HCT116 (cell line): ENCODE results near the gene KLHL34. TPM values are rescaled to one million over a fixed set of nuclear protein-coding genes. Genes with fewer than 3 reads are reported as not detected.

Experiments used
- ATAC-seq: fragments of 200-7000 bp; cut with Tn5 transposase; 2 replicates; pipeline ENCODE4 v1.9.1; 2020; ENCODE audit warnings: mild to moderate bottlenecking, moderate library complexity
- BruUV-seq: library from RNA; stranded (reverse); fragments of 400-500 nt; replicated peaks from 2 replicates; lab custom pipeline; 2021; lab: Mats Ljungman, UMichigan
- CTCF ChIA-PET: fragments of 300-600 bp; sonication (Branson Sonifier 250); formaldehyde crosslinking; loops from one replicate; lab custom pipeline; 2021; ENCODE audit warnings: antibody characterized with exemption; lab: Charles Lee
- POLR2A ChIA-PET: fragments of 300-600, 350-600 bp; sonication (Branson Sonifier 250); formaldehyde crosslinking; loops from one replicate; lab custom pipeline; 2021; ENCODE audit warnings: antibody characterized with exemption; lab: Charles Lee
- RAD21 ChIA-PET, 2 experiments: fragments of 300-600 bp; sonication (Branson Sonifier 250); formaldehyde crosslinking; loops; one replicate each; lab custom pipeline; 2023; ENCODE audit warnings: low total read pairs in 2 of 2; ENCODE audit not compliant: uncharacterized antibody in 2 of 2, unreplicated experiment in 2 of 2, low non-redundant PET in 1 of 2; lab: Charles Lee
- DNase-seq: peaks from one replicate; pipeline ENCODE4 v3.0.0-alpha.2; 2010; ENCODE audit warnings: low read depth, low spot score
- H2AFZ ChIP-seq: fragments of 200-600 bp; shearing (Covaris generic), sonication (generic); 2 replicates; pipeline ENCODE4 v1.6.1; 2017; ENCODE audit warnings: low read depth, mixed run types, mixed read lengths, antibody characterized with exemption, low read length; ENCODE audit not compliant: poor library complexity, severe bottlenecking
- H3K27ac ChIP-seq: 2 replicates; pipeline ENCODE4 v1.5.1; 2012; ENCODE audit warnings: low read depth, low read length
- H3K27me3 ChIP-seq: fragments of 200-600 bp; sonication (generic); 2 replicates; pipeline ENCODE4 v1.6.1; 2016; ENCODE audit warnings: mixed run types, low read length, mixed read lengths; ENCODE audit not compliant: insufficient read depth
- H3K36me3 ChIP-seq, 2 experiments: fragments of 200-500 bp in 1 of 2; fragments of 200-600 bp in 1 of 2; sonication (Bioruptor generic) in 1 of 2; sonication (generic) in 1 of 2; 2 replicates each; pipeline versions ENCODE4 v1.5.1 to v1.6.1; 2014 to 2016; ENCODE audit warnings: low read length in 2 of 2, inconsistent platforms in 1 of 2, mixed read lengths in 1 of 2, mixed run types in 1 of 2; ENCODE audit not compliant: insufficient read depth in 2 of 2, control insufficient read depth in 1 of 2
- H3K4me1 ChIP-seq, 2 experiments: fragments of 200-600 bp in 1 of 2; sonication (generic) in 1 of 2; 2 replicates each; pipeline versions ENCODE4 v1.5.1 to v1.6.1; 2012 to 2017; ENCODE audit warnings: low read length in 2 of 2, inconsistent platforms in 1 of 2, mild to moderate bottlenecking in 1 of 2, mixed read lengths in 1 of 2, mixed run types in 1 of 2, moderate library complexity in 1 of 2; ENCODE audit not compliant: insufficient read depth in 2 of 2, control insufficient read depth in 1 of 2
- H3K4me2 ChIP-seq: fragments of 200-600 bp; sonication (generic); 2 replicates; pipeline ENCODE4 v1.6.1; 2017; ENCODE audit warnings: mixed run types, low read length, mixed read lengths
- H3K4me3 ChIP-seq, 2 experiments: fragments of 200-600 bp in 1 of 2; sonication (generic) in 1 of 2; replicated peaks in 1 of 2; 2 replicates each; pipeline ENCODE4 v1.5.1; 2011 to 2016; ENCODE audit warnings: low read length in 2 of 2, control low read depth in 1 of 2, low read depth in 1 of 2, mild to moderate bottlenecking in 1 of 2, mixed read lengths in 1 of 2, mixed run types in 1 of 2
- H3K79me2 ChIP-seq: fragments of 200-600 bp; sonication (generic); 2 replicates; pipeline ENCODE4 v1.6.1; 2017; ENCODE audit warnings: mild to moderate bottlenecking, mixed run types, low read length, moderate library complexity, mixed read lengths; ENCODE audit not compliant: insufficient read depth
- H3K9ac ChIP-seq: fragments of 200-600 bp; sonication (generic); 2 replicates; pipeline ENCODE4 v1.6.1; 2016; ENCODE audit warnings: low read length, mixed read lengths
- H3K9me2 ChIP-seq: fragments of 200-600 bp; sonication (generic), shearing (Covaris generic); 2 replicates; pipeline ENCODE4 v1.6.1; 2017; ENCODE audit warnings: mixed run types, mild to moderate bottlenecking, moderate library complexity; ENCODE audit not compliant: insufficient read depth
- H3K9me3 ChIP-seq, 2 experiments: fragments of 200-500 bp in 1 of 2; fragments of 200-600 bp in 1 of 2; sonication (Bioruptor generic) in 1 of 2; sonication (generic) in 1 of 2; 2 replicates each; pipeline ENCODE4 v1.6.1; 2014 to 2017; ENCODE audit warnings: low read length in 2 of 2, mixed read lengths in 2 of 2, inconsistent platforms in 1 of 2, low read depth in 1 of 2, mild to moderate bottlenecking in 1 of 2, mixed run types in 1 of 2, moderate library complexity in 1 of 2; ENCODE audit not compliant: control insufficient read depth in 1 of 2, insufficient read depth in 1 of 2
- H4K20me1 ChIP-seq: fragments of 200-600 bp; sonication (generic), shearing (Covaris generic); 2 replicates; pipeline ENCODE4 v1.6.1; 2017; ENCODE audit warnings: mixed run types, mild to moderate bottlenecking, moderate library complexity; ENCODE audit not compliant: insufficient read depth
- CBX3 ChIP-seq: IDR thresholded peaks from 2 replicates; pipeline ENCODE4 v1.6.1; 2012; ENCODE audit warnings: low read depth
- EGR1 ChIP-seq: IDR thresholded peaks from 2 replicates; pipeline ENCODE4 v1.6.1; 2012; ENCODE audit warnings: low read depth
- EZH2phosphoT487 ChIP-seq: fragments of 200-600 bp; IDR thresholded peaks from 2 replicates; pipeline ENCODE4 v1.6.1; 2018; ENCODE audit warnings: antibody characterized with exemption, borderline replicate concordance
- FOSL1 ChIP-seq: IDR thresholded peaks from 2 replicates; pipeline ENCODE4 v1.6.1; 2012; ENCODE audit warnings: low read depth
- JUND ChIP-seq: IDR thresholded peaks from 2 replicates; pipeline ENCODE4 v1.6.1; 2012
- POLR2A ChIP-seq: IDR thresholded peaks from 2 replicates; pipeline ENCODE4 v1.7.0; 2011; ENCODE audit warnings: borderline replicate concordance; ENCODE audit not compliant: insufficient read depth, insufficient read length; ENCODE audit errors: extremely low read depth
- POLR2AphosphoS5 ChIP-seq: IDR thresholded peaks from 2 replicates; pipeline ENCODE4 v1.6.1; 2011; ENCODE audit warnings: mild to moderate bottlenecking, low read depth, low read length, moderate library complexity
- RAD21 ChIP-seq: IDR thresholded peaks from 2 replicates; pipeline ENCODE4 v1.6.1; 2012; ENCODE audit warnings: low read depth, mild to moderate bottlenecking
- SIN3A ChIP-seq: IDR thresholded peaks from 2 replicates; pipeline ENCODE4 v1.6.1; 2012; ENCODE audit warnings: low read depth
- SP1 ChIP-seq: IDR thresholded peaks from 2 replicates; pipeline ENCODE4 v1.6.1; 2012; ENCODE audit warnings: low read depth
- SRF ChIP-seq: IDR thresholded peaks from 2 replicates; pipeline ENCODE4 v1.6.1; 2012; ENCODE audit warnings: low read depth
- ZNF274 ChIP-seq: fragments of 200-500 bp; sonication (Bioruptor generic); IDR thresholded peaks from 2 replicates; pipeline ENCODE4 v1.6.1; 2014; ENCODE audit warnings: mild to moderate bottlenecking, low read depth, low read length, inconsistent platforms
- intact Hi-C: fragments of 100-400 bp; cut with micrococcal nuclease; formaldehyde crosslinking; loops from 2 replicates; pipeline ENCODE4 v1.10.0; 2022
- total RNA-seq: library from RNA; stranded (reverse); gene quantifications from one replicate; pipeline ENCODE4 v1.2.1, GENCODE V29; 2021; ENCODE audit not compliant: unreplicated experiment
- TF ChIP-seq, protein P1 (sequence below): IDR thresholded peaks from 2 replicates; pipeline ENCODE4 v1.6.1; 2012
- TF ChIP-seq, protein P2 (sequence below), 3 experiments: fragments of 200-600 bp in 1 of 3; sonication (generic) in 1 of 3; IDR thresholded peaks in 2 of 3; conservative IDR thresholded peaks in 1 of 3; 2 replicates each; pipeline ENCODE4 v1.5.1; 2012 to 2017; ENCODE audit warnings: low read depth in 2 of 3, low read length in 2 of 3, antibody characterized with exemption in 1 of 3, borderline replicate concordance in 1 of 3, control low read depth in 1 of 3, mild to moderate bottlenecking in 1 of 3, mixed read lengths in 1 of 3, mixed run types in 1 of 3, moderate library complexity in 1 of 3; ENCODE audit not compliant: insufficient read depth in 1 of 3
- TF ChIP-seq, protein P3 (sequence below): IDR thresholded peaks from 2 replicates; pipeline ENCODE4 v1.6.1; 2011; ENCODE audit warnings: mild to moderate bottlenecking, low read length, moderate library complexity; ENCODE audit not compliant: insufficient replicate concordance; ENCODE audit errors: extremely low read depth
- TF ChIP-seq, protein P4 (sequence below): IDR thresholded peaks from 2 replicates; pipeline ENCODE4 v1.6.1; 2012

The KLHL34 gene
- total RNA-seq, 1 experiment from 2014 or later, result not detected

DNA sequence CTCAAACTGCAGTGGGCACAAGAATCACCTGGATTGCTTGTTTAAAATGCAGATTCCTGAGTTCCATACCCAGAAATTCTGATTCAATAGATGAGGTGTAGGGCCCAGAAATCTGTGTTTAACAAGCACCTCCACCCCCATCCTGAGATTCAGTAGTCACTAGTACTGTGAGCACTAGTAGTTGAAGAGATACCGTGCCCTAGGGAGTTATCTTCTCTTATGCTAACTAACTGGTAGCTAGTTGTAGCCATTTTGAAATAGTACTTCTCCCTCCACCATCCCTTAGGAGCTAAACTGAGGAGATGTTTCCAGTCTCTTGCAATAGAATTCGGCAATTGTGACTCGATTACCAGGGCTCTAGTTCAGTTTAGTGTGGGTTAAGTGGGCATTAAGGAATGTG lies 18.4 kb downstream of the KLHL34 start:
- Histone ChIP-seq H3K9me2 (no peaks in the 10 kb centered on the region), H2AFZ (no peak overlapping the region), H3K36me3 (no peaks in the 10 kb centered on the region), H3K4me3 (no peak overlapping the region), H3K79me2 (no peaks in the 10 kb centered on the region), H3K9me3 (no peaks in the 10 kb centered on the region), H3K27me3 (no peaks in the 10 kb centered on the region)
- no TSS peak for BruUV-seq
- no peak for ATAC-seq
- ChIA-PET RAD21 (no interaction called here), CTCF (no interaction called here)
- no peak for DNase-seq
- intact Hi-C loops, result no loop called here
- TF ChIP-seq RAD21, result no peak
- no peak for TF ChIP-seq ZNF274
- TF ChIP-seq SIN3A, result no peak
- no peak for TF ChIP-seq SP1
- TF ChIP-seq POLR2AphosphoS5, result no peak
- TF ChIP-seq, protein P1, sequence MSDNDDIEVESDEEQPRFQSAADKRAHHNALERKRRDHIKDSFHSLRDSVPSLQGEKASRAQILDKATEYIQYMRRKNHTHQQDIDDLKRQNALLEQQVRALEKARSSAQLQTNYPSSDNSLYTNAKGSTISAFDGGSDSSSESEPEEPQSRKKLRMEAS, result no peak
- TF ChIP-seq, protein P2, sequence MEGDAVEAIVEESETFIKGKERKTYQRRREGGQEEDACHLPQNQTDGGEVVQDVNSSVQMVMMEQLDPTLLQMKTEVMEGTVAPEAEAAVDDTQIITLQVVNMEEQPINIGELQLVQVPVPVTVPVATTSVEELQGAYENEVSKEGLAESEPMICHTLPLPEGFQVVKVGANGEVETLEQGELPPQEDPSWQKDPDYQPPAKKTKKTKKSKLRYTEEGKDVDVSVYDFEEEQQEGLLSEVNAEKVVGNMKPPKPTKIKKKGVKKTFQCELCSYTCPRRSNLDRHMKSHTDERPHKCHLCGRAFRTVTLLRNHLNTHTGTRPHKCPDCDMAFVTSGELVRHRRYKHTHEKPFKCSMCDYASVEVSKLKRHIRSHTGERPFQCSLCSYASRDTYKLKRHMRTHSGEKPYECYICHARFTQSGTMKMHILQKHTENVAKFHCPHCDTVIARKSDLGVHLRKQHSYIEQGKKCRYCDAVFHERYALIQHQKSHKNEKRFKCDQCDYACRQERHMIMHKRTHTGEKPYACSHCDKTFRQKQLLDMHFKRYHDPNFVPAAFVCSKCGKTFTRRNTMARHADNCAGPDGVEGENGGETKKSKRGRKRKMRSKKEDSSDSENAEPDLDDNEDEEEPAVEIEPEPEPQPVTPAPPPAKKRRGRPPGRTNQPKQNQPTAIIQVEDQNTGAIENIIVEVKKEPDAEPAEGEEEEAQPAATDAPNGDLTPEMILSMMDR (IDR thresholded peaks at IDR 0.05 in 2 of 3, conservative IDR thresholded peaks at IDR 0.05 in 1 of 3; ENCODE audit: borderline replicate concordance in 1 of 3, insufficient read depth in 1 of 3, low read depth in 2 of 3, low read length in 2 of 3), result no peak
- TF ChIP-seq SRF, result no peak
- TF ChIP-seq EGR1, result no peak
- TF ChIP-seq, protein P3, sequence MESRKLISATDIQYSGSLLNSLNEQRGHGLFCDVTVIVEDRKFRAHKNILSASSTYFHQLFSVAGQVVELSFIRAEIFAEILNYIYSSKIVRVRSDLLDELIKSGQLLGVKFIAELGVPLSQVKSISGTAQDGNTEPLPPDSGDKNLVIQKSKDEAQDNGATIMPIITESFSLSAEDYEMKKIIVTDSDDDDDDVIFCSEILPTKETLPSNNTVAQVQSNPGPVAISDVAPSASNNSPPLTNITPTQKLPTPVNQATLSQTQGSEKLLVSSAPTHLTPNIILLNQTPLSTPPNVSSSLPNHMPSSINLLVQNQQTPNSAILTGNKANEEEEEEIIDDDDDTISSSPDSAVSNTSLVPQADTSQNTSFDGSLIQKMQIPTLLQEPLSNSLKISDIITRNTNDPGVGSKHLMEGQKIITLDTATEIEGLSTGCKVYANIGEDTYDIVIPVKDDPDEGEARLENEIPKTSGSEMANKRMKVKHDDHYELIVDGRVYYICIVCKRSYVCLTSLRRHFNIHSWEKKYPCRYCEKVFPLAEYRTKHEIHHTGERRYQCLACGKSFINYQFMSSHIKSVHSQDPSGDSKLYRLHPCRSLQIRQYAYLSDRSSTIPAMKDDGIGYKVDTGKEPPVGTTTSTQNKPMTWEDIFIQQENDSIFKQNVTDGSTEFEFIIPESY, result no peak
- TF ChIP-seq, protein P4, sequence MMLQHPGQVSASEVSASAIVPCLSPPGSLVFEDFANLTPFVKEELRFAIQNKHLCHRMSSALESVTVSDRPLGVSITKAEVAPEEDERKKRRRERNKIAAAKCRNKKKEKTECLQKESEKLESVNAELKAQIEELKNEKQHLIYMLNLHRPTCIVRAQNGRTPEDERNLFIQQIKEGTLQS, result no peak
- no peak for TF ChIP-seq EZH2phosphoT487
- no peak for TF ChIP-seq JUND
- TF ChIP-seq FOSL1, result no peak
- no peak for TF ChIP-seq POLR2A
- no peak for TF ChIP-seq CBX3
- TF ChIP-seq, all 23 proteins: peak for 0
- Histone ChIP-seq H3K27ac (no peak overlapping the region), H4K20me1 (no peaks in the 10 kb centered on the region), H3K9ac (no peak overlapping the region), H3K4me2 (no peak overlapping the region), H3K4me1 (no peaks in the 10 kb centered on the region)
- POLR2A ChIA-PET, result no interaction called here
